PC-3 (cell line): ENCODE results near the gene S100B.

Source experiments
- CTCF ChIP-seq: fragments of 300-600 bp; sonication (generic); conservative IDR thresholded peaks from 2 replicates; pipeline ENCODE4 v1.5.1; 2017; ENCODE audit warnings: antibody characterized with exemption, low read depth, mild to moderate bottlenecking, low read length
- EZH2phosphoT487 ChIP-seq: fragments of 300-600 bp; sonication (generic); IDR thresholded peaks from 2 replicates; pipeline ENCODE4 v1.6.1; 2018; ENCODE audit warnings: mild to moderate bottlenecking, antibody characterized with exemption, low read length, borderline replicate concordance

- TF ChIP-seq CTCF (no peak), EZH2phosphoT487 (no peak)
These were observed 46.9 kb downstream of the S100B start for GRCh38 chr21:46557919-46558392.
